Stomach (tissue), 4 donors: ENCODE measurements around the gene SPAG7.

Source experiments
- CTCF ChIP-seq, 7 experiments: fragments of 450-650 bp in 4 of 7; fragments of 200-600 bp in 3 of 7; sonication (generic) in 3 of 7; IDR thresholded peaks; one replicate each; pipeline ENCODE4 v1.5.1; 2016 to 2019; ENCODE audit warnings: antibody characterized with exemption in 7 of 7, control low read depth in 2 of 7, mild to moderate bottlenecking in 1 of 7
- EP300 ChIP-seq: sonication (generic); formaldehyde crosslinking; IDR thresholded peaks from one replicate; pipeline ENCODE4 v1.6.1; 2017; ENCODE audit warnings: antibody characterized with exemption
- POLR2A ChIP-seq, 4 donors: fragments of 450-650 bp; IDR thresholded peaks; one replicate each; pipeline ENCODE4 v1.6.1; 2016; ENCODE audit warnings: antibody characterized with exemption in 4 of 4, control low read depth in 2 of 4, mild to moderate bottlenecking in 1 of 4, moderate library complexity in 1 of 4
- POLR2AphosphoS5 ChIP-seq, 3 donors: sonication (generic); formaldehyde crosslinking; IDR thresholded peaks; one replicate each; pipeline ENCODE4 v1.6.1; 2016; ENCODE audit warnings: antibody characterized with exemption in 3 of 3

- no peak for TF ChIP-seq POLR2A (IDR thresholded peaks at IDR 0.05)
- no peak for TF ChIP-seq CTCF (IDR thresholded peaks at IDR 0.05)
- no peak for TF ChIP-seq POLR2AphosphoS5 (IDR thresholded peaks at IDR 0.05)
- no peak for TF ChIP-seq EP300
These were observed 2.7 kb upstream of the SPAG7 start for GRCh38 chr17:4970273-4970672.
